ENCODE measurements around the gene PTPN7. TPM values are rescaled to one million over a fixed set of nuclear protein-coding genes. Genes with fewer than 3 reads are reported as not detected.
A peak's percentile ranks its signal among the peaks of the same experiment; 100 is the strongest.
"Not testable (repeated sequence)": the region's sequence is repeated elsewhere in the genome, so short reads cannot be mapped to it uniquely, and the experiment has no call there.

PTPN7 gene
- total RNA-seq, 1 donor from 2014 or later, result 1.2 TPM

- DNase-seq (ENCODE audit: low spot score), result no peak
Observed at GRCh38 chr1:202130816-202131522, 29.4 kb downstream of the PTPN7 start.

GRCh38 chr1:202130297-202130721 is 30.1 kb downstream of the PTPN7 start:
- no peak for DNase-seq (ENCODE audit: low spot score)

GRCh38 chr1:202129453-202130296 is 30.7 kb downstream of the PTPN7 start:
- no peak for DNase-seq (ENCODE audit: low spot score)

- DNase-seq (ENCODE audit: low spot score), result no peak
Observed at GRCh38 chr1:202127836-202128622, 32.4 kb downstream of the PTPN7 start.

GRCh38 chr1:202127061-202127460 is 33.3 kb downstream of the PTPN7 start:
- no peak for DNase-seq (ENCODE audit: low spot score)

GRCh38 chr1:202126426-202126825 is 34.0 kb downstream of the PTPN7 start:
- DNase-seq (ENCODE audit: low spot score), result no peak

GRCh38 chr1:202125611-202126010 is 34.8 kb downstream of the PTPN7 start:
- DNase-seq (ENCODE audit: low spot score), result no peak

- no peak for DNase-seq (ENCODE audit: low spot score)
Observed at GRCh38 chr1:202124142-202124541, 36.3 kb downstream of the PTPN7 start.

GRCh38 chr1:202123336-202123813 is 37.0 kb downstream of the PTPN7 start:
- no peak for DNase-seq (ENCODE audit: low spot score)

- DNase-seq (ENCODE audit: low spot score), result peak; percentile 58
Observed at GRCh38 chr1:202122639-202123335, 37.6 kb downstream of the PTPN7 start, which contains the start of gene GPR37L1. Gene GPR37L1, plus strand, starts transcription at chr1:202122917. Its CDS starts 47 bp downstream, at chr1:202122964.

GRCh38 chr1:202121006-202121405 is 39.4 kb downstream of the PTPN7 start:
- DNase-seq (ENCODE audit: low spot score), result no peak

- no peak for DNase-seq (ENCODE audit: low spot score)
Observed at GRCh38 chr1:202117898-202118371, 42.5 kb downstream of the PTPN7 start.

- no peak for DNase-seq (ENCODE audit: low spot score)
Observed at GRCh38 chr1:202116287-202116686, 44.1 kb downstream of the PTPN7 start.

- DNase-seq (ENCODE audit: low spot score), result no peak
Observed at GRCh38 chr1:202113690-202114300, 46.6 kb downstream of the PTPN7 start.

GRCh38 chr1:202112859-202113689 is 47.3 kb downstream of the PTPN7 start:
- peak; percentile 73 for DNase-seq (ENCODE audit: low spot score)

GRCh38 chr1:202111589-202111988 is 48.8 kb downstream of the PTPN7 start:
- DNase-seq (ENCODE audit: low spot score), result not testable (repeated sequence)

- DNase-seq (ENCODE audit: low spot score), result no peak
Observed at GRCh38 chr1:202110977-202111376, 49.4 kb downstream of the PTPN7 start.

- DNase-seq (ENCODE audit: low spot score), result no peak
Observed at GRCh38 chr1:202107801-202108731, 52.3 kb downstream of the PTPN7 start.

Data from umbilical cord (tissue), 2 donors.